Cardiac muscle cell (in vitro differentiated cells and primary cell): ENCODE measurements around the gene AP2A2. TPM values are rescaled to one million over a fixed set of nuclear protein-coding genes. Genes with fewer than 3 reads are reported as not detected.

ENCODE experiments used
- DNase-seq, 2 donors: peaks; one replicate each; pipeline versions ENCODE4 v3.0.0 to v3.0.0-alpha.2; 2010 to 2017; ENCODE audit warnings: low read depth in 1 of 2, low spot score in 1 of 2
- H3K27ac ChIP-seq: fragments of 200-600 bp; sonication (generic); 2 replicates; pipeline ENCODE4 v1.5.1; 2016
- H3K27me3 ChIP-seq: fragments of 200-600 bp; sonication (generic); 2 replicates; pipeline ENCODE4 v1.6.0; 2016; ENCODE audit warnings: control low read depth
- H3K36me3 ChIP-seq: fragments of 200-600 bp; sonication (generic); 2 replicates; pipeline ENCODE4 v1.5.1; 2016; ENCODE audit warnings: control low read depth
- H3K4me1 ChIP-seq: fragments of 200-600 bp; sonication (generic); 2 replicates; pipeline ENCODE4 v1.8.1; 2017; ENCODE audit warnings: low read depth, mild to moderate bottlenecking, mixed run types
- H3K4me3 ChIP-seq: fragments of 200-600 bp; sonication (generic); 2 replicates; pipeline ENCODE4 v1.5.1; 2016; ENCODE audit warnings: mild to moderate bottlenecking
- H3K9me3 ChIP-seq: fragments of 200-600 bp; sonication (generic); 2 replicates; pipeline ENCODE4 v1.5.1; 2017; ENCODE audit warnings: low read depth, mild to moderate bottlenecking, control low read depth
- polyA plus RNA-seq: library from polyadenylated mRNA; unstranded; fragments of >200 nt; fragmentation: Nextera tagmentation; extraction: Ambion mirVana; gene quantifications from 2 replicates; pipeline ENCODE4 v1.2.1, GENCODE V29; 2016
- total RNA-seq: library from RNA; depleted of rRNA; stranded (reverse); fragments of >200 nt; gene quantifications from 2 replicates; pipeline ENCODE4 v1.2.3, GENCODE V29; 2016
- TF ChIP-seq, protein P1 (sequence below): IDR thresholded peaks from 2 replicates; pipeline ENCODE4 v1.5.1; 2012; ENCODE audit warnings: low read depth, mild to moderate bottlenecking, low read length

The AP2A2 gene
- total and polyA plus RNA-seq, 2 experiments from 2014 or later = 47.6 to 77.6 TPM

DNA sequence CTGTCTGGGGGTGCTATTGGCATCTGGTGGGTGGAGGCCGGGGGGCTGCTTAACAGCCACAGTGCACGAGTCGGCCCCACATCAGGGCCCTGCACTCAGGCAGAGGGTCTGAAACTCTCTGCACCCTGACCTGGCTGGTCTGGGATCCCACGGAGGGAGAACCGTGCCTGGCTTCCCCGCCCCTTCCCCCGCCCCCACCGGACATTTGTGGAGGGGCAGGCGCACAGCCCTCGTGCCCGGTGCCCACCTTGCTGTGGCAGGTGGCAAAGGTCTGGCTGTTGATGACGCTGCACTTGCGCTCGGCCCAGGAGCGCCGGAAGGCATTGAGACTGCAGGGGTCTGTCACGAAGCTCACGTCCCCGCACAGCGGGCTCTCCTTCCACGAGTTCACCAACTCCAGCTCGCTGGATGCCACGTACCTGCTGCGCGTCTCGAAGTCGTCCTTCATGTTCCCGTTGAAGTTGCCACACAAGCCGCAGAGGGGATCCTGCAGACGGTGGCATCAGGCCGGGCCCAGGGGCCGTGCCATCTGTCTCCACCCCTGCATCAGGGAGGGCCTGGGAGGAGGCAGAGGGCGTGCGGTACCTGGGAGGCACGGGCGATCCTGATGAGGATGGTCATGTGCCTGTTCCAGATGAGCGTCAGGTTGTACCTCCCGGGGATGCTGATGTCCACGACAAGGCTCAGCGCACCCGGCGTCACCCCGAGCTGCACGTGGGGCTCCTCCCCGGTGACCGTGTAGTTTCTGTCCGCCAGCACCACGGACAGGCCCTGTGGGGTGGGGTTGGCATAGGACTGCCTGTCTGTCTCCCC is 99.1 kb downstream of the AP2A2 start:
- Histone ChIP-seq H3K4me1 (no peaks in the 10 kb centered on the region), H3K4me3 (no peak overlapping the region), H3K9me3 (no peaks in the 10 kb centered on the region), H3K27me3 (no peaks in the 10 kb centered on the region), H3K27ac (no peak overlapping the region), H3K36me3 (no peaks in the 10 kb centered on the region)
- DNase-seq = no peak
- TF ChIP-seq, protein P1, sequence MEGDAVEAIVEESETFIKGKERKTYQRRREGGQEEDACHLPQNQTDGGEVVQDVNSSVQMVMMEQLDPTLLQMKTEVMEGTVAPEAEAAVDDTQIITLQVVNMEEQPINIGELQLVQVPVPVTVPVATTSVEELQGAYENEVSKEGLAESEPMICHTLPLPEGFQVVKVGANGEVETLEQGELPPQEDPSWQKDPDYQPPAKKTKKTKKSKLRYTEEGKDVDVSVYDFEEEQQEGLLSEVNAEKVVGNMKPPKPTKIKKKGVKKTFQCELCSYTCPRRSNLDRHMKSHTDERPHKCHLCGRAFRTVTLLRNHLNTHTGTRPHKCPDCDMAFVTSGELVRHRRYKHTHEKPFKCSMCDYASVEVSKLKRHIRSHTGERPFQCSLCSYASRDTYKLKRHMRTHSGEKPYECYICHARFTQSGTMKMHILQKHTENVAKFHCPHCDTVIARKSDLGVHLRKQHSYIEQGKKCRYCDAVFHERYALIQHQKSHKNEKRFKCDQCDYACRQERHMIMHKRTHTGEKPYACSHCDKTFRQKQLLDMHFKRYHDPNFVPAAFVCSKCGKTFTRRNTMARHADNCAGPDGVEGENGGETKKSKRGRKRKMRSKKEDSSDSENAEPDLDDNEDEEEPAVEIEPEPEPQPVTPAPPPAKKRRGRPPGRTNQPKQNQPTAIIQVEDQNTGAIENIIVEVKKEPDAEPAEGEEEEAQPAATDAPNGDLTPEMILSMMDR = no peak

DNA sequence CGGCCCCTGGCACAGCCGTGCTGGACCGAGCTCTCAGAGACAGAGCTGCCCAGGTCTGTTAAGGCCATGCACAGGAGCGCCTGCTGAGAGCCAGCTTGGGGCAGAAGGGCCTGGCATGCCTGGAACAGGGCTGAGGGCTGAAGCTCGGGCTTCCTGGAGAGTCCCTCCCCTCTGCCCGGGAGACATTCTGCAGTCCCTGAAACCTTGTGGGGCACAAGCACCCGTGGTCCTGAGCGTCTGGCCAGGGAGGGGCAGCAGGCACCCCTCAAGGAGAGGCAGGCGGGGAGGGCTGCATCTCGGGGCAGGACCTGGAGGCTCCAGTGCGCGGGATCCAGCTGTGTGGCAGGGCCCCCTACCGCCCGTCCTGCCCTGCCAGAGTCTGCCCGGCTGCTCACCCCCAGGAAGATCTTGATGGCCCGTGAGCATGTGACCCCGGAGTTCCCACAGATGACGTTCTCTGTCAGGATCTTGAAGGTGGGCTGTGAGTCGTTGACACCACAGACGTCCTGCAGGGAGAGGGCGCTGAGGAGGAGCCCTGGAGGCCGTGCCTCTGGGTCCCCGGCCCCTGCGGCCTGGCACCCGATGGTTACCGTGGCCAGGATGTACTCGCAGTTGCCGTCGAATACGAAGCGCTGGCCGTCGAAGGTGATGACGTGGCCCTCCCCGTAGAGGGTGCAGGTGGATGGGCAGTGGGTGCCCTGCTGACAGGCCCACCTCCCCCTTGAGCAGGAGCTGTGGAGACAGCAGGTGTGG is 99.9 kb downstream of the AP2A2 start:
- TF ChIP-seq, protein P1 = no peak
- Histone ChIP-seq H3K27me3 (no peaks in the 10 kb centered on the region), H3K27ac (no peak overlapping the region), H3K4me3 (no peak overlapping the region), H3K36me3 (no peaks in the 10 kb centered on the region), H3K4me1 (no peaks in the 10 kb centered on the region), H3K9me3 (no peaks in the 10 kb centered on the region)
- DNase-seq = no peak

DNA sequence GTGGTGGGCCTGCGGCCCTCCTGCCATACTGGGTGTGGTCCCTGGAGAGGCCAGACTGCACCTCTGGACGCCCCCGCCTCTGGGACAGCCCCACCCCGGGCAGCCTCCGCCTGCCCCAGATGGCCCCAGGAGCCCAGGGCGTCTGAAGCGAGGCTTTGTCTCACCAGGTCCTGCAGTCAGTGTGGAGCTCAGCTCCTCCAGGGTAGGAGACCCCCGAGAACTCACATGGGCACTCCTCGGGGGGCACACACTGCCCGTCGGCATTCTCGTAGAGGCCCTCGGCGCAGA is 100.4 kb downstream of the AP2A2 start:
- no peak overlapping the region for H3K27ac ChIP-seq
- no peak overlapping the region for H3K4me3 ChIP-seq
- no peak for DNase-seq
- no peaks in the 10 kb centered on the region for H3K36me3 ChIP-seq
- H3K9me3 ChIP-seq = no peaks in the 10 kb centered on the region
- H3K27me3 ChIP-seq = no peaks in the 10 kb centered on the region
- TF ChIP-seq, protein P1 = no peak
- no peaks in the 10 kb centered on the region for H3K4me1 ChIP-seq

DNA sequence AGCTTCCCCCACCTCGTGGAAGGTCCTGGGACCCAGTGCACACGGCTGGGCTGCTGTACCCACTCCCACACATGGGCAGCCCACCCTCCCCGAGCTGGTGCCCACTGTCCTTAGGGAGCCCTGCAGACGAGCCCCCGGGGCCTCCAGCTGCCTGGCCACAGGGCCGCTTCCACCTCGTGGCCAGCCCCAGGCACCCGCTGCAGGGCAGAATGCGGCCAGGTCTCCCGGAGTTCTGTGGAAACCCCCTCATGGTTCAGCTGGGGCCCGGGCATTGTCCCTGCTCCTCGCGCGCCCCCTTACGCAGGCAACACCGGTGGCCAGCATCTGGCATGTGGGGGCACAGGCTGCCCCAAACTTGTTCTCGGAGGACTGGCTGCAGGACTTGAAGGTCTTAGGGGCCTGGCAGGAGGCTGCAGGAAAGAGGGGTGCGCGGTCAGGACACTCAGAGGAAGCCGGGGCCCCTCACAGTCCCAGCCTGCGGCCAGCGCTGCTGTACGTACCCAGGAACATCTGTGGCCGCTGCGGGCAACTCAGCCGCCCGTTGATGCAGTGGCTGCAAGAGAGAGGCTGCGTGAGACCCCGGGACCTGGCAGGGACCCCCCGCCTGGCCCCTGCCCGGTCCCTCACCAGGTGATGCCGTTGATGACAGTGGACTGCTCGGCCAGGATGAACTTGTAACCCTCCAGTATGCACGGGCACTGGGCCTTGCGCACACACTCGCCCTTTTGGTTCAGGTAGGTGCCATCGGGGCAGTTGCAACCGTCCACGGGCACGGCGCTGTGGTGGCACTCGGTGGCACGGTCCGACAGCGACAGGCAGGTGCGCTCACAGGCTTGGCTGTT is 101.2 kb downstream of the AP2A2 start:
- Histone ChIP-seq H3K36me3 (no peaks in the 10 kb centered on the region), H3K4me1 (no peaks in the 10 kb centered on the region), H3K9me3 (no peaks in the 10 kb centered on the region), H3K4me3 (no peak overlapping the region), H3K27ac (no peak overlapping the region), H3K27me3 (no peaks in the 10 kb centered on the region)
- TF ChIP-seq, protein P1 = no peak
- DNase-seq = no peak

DNA sequence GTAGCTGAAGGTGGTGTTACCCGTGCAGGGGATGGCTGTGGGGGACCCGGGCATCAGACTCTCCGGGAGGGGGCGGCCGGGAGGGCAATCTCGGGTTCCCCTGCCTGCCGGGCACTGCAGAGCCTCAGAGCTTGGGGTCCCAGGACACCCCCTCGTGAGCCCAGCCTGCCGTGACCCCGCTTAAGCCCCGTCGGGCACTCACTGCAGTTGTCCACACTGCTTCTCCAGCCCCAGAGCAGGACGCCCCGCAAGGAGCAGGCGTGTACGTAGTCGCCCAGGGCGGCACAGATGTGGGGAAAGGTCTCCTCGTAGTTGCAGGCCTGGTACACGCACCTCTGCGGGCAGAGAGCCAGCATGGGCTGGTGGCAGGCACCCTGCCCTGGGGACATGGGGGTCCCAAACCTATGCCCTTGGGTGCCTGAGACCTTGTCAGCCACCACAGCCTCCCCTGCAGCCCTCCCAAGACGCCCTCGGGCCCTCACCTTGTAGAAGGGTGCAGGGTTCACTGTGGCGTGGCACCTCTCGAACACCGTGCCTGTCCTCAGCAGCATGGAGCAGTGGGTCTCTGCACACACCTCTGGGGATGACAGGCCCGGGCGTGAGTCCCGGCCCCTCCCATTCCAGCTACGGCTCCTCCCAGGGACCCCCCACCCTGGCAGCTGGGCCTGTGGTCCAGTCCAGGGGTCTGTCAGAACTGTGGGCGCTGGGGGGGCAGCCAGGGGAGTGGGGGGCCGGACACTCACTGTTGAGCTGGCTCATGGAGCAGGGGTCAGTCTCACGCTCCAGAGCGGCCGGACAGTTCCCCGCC is 102.0 kb downstream of the AP2A2 start:
- DNase-seq = no peak
- H3K4me3 ChIP-seq = no peak overlapping the region
- H3K36me3 ChIP-seq = no peaks in the 10 kb centered on the region
- H3K27ac ChIP-seq = no peak overlapping the region
- TF ChIP-seq, protein P1 = no peak
- no peaks in the 10 kb centered on the region for H3K9me3 ChIP-seq
- no peaks in the 10 kb centered on the region for H3K4me1 ChIP-seq
- no peaks in the 10 kb centered on the region for H3K27me3 ChIP-seq
